NCI-H1694 (cell line): ENCODE results near the gene GALNS.
"Not testable (repeated sequence)": the region's sequence is repeated elsewhere in the genome, so short reads cannot be mapped to it uniquely, and the experiment has no call there.

Experiments
- DNase-seq: peaks from one replicate; lab custom pipeline; 2025; lab: John Stamatoyannopoulos, UW

Gene GALNS

GRCh38 chr16:88856828-88857727 is at the start of gene GALNS, which contains the start of gene TRAPPC2L:
GALNS (minus strand) TSS chr16:88856947; CDS start chr16:88856877, 70 bp downstream.
TRAPPC2L (plus strand) TSS chr16:88857127; CDS start chr16:88857151, 24 bp downstream.
- peak; percentile 68 for DNase-seq

- no peak for DNase-seq
These were observed 49.3 kb upstream of the GALNS start for GRCh38 chr16:88906020-88906419.

- no peak for DNase-seq
These were observed 48.8 kb upstream of the GALNS start for GRCh38 chr16:88905563-88905962.

GRCh38 chr16:88904676-88905365 is 48.1 kb upstream of the GALNS start:
- no peak for DNase-seq

- DNase-seq: no peak
These were observed 46.5 kb upstream of the GALNS start for GRCh38 chr16:88903267-88903666.

GRCh38 chr16:88902744-88903143 is 46.0 kb upstream of the GALNS start:
- DNase-seq: no peak

- no peak for DNase-seq
These were observed 45.1 kb upstream of the GALNS start for GRCh38 chr16:88901718-88902337.

GRCh38 chr16:88900662-88901052 is 43.9 kb upstream of the GALNS start:
- no peak for DNase-seq

- DNase-seq: no peak
These were observed 43.3 kb upstream of the GALNS start for GRCh38 chr16:88899901-88900661.

- no peak for DNase-seq
These were observed 41.1 kb upstream of the GALNS start for GRCh38 chr16:88897696-88898425.

- DNase-seq: no peak
These were observed 39.7 kb upstream of the GALNS start for GRCh38 chr16:88896238-88897070.

GRCh38 chr16:88895335-88895734 is 38.6 kb upstream of the GALNS start:
- DNase-seq: no peak

GRCh38 chr16:88894681-88895300 is 38.0 kb upstream of the GALNS start:
- no peak for DNase-seq

- not testable (repeated sequence) for DNase-seq
These were observed 37.5 kb upstream of the GALNS start for GRCh38 chr16:88894266-88894665.

GRCh38 chr16:88893127-88893968 is 36.6 kb upstream of the GALNS start:
- DNase-seq: no peak

GRCh38 chr16:88892065-88892464 is 35.3 kb upstream of the GALNS start:
- no peak for DNase-seq

- DNase-seq: no peak
These were observed 34.3 kb upstream of the GALNS start for GRCh38 chr16:88891083-88891482.

GRCh38 chr16:88889702-88890352 is 33.1 kb upstream of the GALNS start:
- DNase-seq: not testable (repeated sequence)
